NCI-H1436 treated with DMSO at 0.1 percent for 48 hours (cell line): ENCODE results near the gene CIB2.

Source experiments
- DNase-seq: peaks from one replicate; lab custom pipeline; 2025; lab: John Stamatoyannopoulos, UW

Gene CIB2

GRCh38 chr15:78149068-78149804 is 18.0 kb upstream of the CIB2 start, which contains the start of gene IDH3A:
IDH3A (plus strand) TSS chr15:78149362; CDS start chr15:78149404, 42 bp downstream.
- DNase-seq = peak; percentile 73

DNA sequence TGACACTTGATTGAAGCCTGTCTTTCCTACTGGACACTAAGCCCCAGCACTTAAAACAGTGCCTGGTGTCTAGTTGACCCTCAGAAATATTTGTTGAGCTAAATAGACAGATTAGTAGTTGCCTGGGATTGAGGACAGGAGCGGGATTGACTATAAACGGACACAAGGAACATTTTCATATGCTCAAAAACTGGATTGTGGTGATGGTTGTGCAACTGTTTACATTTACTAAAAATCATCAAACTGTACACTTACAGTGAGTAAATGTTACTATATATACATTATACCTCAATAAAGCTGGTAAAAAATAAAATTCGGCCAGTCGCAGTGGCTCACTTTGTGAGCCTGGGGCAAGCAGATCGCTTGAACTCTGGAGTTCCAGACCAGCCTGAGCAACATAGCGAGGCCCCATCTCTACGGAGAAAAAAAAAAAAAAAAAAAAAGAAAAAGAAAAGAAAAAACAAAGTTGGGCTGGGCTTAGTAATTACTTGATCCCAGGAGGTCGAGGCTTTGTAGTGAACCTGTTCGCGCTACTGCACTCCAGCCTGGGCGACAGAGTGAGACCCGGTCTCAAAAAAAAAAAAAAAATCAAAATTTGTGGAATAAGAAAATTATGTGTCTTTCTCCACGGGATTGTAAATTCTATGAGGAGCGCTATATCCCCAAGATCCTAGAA is 17.3 kb upstream of the CIB2 start:
- DNase-seq = no peak

GRCh38 chr15:78147566-78147965 is 16.3 kb upstream of the CIB2 start:
- DNase-seq = no peak

GRCh38 chr15:78146425-78147154 is 15.3 kb upstream of the CIB2 start:
- no peak for DNase-seq

- DNase-seq = no peak
Observed at GRCh38 chr15:78142332-78142731, 11.1 kb upstream of the CIB2 start.

GRCh38 chr15:78140292-78140691 is 9.0 kb upstream of the CIB2 start:
- DNase-seq = no peak

GRCh38 chr15:78139578-78139977 is 8.3 kb upstream of the CIB2 start:
- no peak for DNase-seq

DNA sequence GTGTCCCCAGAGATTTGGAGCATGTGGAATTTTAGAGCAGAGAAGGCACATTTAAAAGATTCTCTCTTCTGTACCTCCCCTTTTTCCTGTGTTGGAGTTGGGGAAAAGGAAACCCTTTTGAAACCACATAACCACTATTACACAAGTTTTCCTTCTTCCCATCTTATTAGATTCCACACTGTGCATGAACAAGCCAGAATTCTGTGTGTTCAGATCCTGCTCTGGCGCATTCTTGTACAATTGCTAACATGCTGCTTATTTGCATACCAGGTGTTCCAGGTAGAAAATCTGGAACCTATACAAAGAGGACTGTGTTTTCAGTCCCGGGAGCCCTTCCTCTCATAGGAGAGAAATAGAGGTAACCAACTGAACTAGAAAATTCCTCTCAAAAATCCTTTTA is 2.6 kb upstream of the CIB2 start:
- no peak for DNase-seq

DNA sequence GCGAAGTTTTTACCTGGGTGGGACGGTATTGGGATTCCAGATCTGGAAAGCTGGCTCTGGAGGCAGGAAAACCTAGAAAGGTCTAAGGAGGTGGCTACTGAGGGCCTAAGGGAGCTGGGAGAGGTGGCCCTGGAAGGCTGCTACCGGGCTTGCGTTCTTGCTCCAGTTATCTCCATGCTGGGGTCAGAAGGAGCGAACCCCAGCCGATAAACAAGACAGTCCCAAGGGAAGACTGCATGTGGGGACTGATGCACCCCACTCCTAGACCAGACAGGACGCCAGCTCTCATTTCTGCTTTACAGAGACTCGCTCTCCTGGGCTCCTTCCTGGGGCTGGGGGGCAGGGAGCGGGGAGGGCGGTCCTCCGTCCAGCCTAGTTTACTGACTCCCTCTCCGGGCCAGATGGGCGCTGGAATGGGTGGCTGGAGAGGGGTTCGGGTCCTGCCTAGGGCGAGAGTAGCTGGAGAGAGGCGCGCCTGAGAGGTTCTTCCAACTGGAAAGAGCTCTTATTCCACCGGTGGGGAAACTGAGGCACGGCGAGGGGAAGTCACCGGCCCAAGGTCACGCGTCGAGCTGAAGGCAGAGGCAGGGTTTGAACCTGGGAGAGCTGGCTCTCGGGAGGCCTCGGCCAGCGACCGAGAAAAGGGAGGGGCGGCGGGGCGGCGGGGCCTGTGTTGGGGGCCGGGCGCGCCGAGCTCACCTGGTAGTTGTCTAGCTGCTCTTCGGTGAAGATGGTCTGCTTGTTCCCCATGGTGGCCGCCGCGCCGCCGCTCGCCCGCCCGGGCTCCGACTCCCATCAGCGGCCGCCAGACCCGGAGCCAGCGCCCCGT is 565 bp downstream of the CIB2 start:
- no peak for DNase-seq

GRCh38 chr15:78129751-78130287 is 1.4 kb downstream of the CIB2 start:
- no peak for DNase-seq

GRCh38 chr15:78129077-78129750 is 2.0 kb downstream of the CIB2 start:
- no peak for DNase-seq

- no peak for DNase-seq
Observed at GRCh38 chr15:78127882-78128281, 3.4 kb downstream of the CIB2 start.

- no peak for DNase-seq
Observed at GRCh38 chr15:78125267-78125666, 6.0 kb downstream of the CIB2 start.

GRCh38 chr15:78120523-78120922 is 10.7 kb downstream of the CIB2 start:
- DNase-seq = no peak

DNA sequence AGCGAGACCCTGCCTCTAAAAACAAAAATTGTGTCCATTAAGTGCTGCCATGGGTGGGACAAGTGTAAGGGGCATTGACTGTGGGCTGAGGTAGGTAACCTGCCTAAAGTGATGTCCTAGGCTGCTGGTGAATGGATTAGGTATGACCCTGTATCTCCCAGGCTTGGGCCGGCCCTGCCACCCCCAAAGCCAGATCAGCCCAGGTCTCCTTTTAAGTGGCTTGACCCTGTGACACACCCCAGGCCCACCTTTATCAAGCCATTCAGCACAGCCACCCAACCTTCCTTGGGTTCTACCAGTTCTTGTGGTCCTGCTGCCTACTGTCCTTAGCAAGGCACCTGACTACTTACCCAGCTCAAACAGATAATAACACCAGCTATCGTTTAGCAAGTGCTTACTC is 18.7 kb downstream of the CIB2 start:
- DNase-seq = no peak

- DNase-seq = no peak
Observed at GRCh38 chr15:78111788-78112187, 19.5 kb downstream of the CIB2 start.

GRCh38 chr15:78110916-78111475 is 20.2 kb downstream of the CIB2 start:
- DNase-seq = no peak

DNA sequence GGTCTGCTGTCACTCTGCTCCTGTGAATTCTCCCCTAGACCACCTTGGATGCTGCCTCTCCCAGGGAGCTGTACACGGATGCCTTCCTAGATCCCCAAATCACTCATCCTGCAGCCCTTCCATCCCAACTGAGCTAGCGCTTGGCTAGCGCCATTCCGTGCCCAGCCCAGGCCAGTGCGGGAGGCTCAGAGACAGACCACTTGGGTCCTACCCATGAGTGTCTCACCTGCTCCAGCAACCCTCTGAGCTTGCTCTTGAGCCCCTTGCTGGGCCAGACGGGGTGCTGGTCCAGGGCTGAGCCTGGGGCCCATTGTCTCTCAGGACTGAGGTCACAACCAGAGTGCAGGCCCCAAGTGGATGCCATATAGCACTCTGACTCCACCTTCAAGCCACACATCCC is 21.1 kb downstream of the CIB2 start:
- no peak for DNase-seq

DNA sequence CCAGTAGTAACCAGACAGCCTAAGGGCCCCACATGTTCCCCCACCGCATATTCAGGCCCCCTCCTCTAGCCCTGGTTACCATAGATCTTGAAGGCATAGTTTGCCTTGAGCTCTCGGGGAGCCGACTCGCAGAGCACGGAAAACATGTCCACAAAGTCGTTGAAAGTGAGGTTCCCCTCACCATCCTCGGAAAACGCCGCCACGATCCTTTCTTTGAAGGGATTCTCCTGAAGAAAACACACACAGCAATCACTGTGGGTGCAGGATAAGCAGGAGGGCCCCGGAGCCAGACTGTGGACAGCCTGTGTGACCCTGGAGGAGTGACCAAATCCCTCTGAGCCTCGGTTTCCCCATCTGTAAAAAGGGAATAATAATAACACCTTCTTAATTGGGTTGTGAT is 22.1 kb downstream of the CIB2 start:
- no peak for DNase-seq

DNA sequence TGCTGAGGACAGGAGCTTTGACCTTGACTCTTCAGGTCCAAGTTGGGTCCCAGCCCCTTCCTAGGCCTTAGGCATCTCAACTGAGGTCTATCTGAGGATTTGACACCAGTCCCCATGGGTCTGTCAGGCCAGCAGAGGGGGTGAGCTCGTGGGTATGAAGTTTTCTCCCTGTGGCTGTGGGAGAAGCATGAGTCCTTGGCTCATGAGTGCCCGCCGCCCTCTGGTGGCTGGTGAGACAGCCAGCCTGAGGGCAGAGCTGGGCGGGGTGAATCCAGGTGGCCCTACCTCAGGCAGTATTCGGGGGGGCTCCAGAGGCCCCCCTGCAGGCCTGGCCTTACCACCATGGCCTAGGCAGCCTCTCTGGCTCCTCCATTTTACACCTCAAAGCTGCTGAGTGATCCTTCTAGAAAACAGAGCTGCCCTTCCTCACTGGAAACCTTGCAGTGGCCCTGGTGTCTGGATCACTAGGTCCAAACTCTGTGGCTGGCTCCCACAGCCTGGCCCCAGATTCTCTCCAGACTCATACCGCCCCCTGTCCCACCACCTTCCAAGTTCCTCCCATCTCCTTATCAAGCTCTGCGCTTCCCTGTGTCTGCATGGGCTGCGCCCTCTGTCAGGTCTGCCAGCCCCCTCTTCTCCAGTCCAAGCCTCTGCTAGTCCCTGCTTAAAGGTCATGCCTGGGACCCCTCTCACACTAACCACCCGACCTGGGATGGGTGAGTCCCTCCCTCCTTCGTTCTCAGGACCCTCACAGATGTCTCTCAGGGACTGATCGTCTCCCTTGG is 22.8 kb downstream of the CIB2 start:
- no peak for DNase-seq
